BLaER1 (cell line): ENCODE data around the gene HMGB2.

Experiments
- H3K27ac ChIP-seq: shearing (Covaris generic); formaldehyde crosslinking; 2 replicates; pipeline ENCODE4 v1.8.1; 2022
- H3K27me3 ChIP-seq: shearing (Covaris generic); formaldehyde crosslinking; 2 replicates; pipeline ENCODE4 v1.8.1; 2022
- H3K36me3 ChIP-seq: shearing (Covaris generic); formaldehyde crosslinking; 2 replicates; pipeline ENCODE4 v1.8.1; 2022
- H3K4me1 ChIP-seq: shearing (Covaris generic); formaldehyde crosslinking; 2 replicates; pipeline ENCODE4 v1.8.1; 2022
- H3K4me2 ChIP-seq: shearing (Covaris generic); formaldehyde crosslinking; 2 replicates; pipeline ENCODE4 v1.8.1; 2022
- H3K4me3 ChIP-seq: shearing (Covaris generic); formaldehyde crosslinking; 2 replicates; pipeline ENCODE4 v1.8.1; 2022
- H3K9ac ChIP-seq: shearing (Covaris generic); formaldehyde crosslinking; 2 replicates; pipeline ENCODE4 v1.8.1; 2022
- H3K9me3 ChIP-seq: shearing (Covaris generic); formaldehyde crosslinking; 2 replicates; pipeline ENCODE4 v1.8.1; 2022
- H4K20me1 ChIP-seq: shearing (Covaris generic); formaldehyde crosslinking; 2 replicates; pipeline ENCODE4 v1.8.1; 2022
- Cebpa-rat ChIP-seq: shearing (Covaris generic); IDR thresholded peaks from 2 replicates; pipeline ENCODE4 v1.8.1; 2022

HMGB2 gene

GRCh38 chr4:173291899-173292298 is 42.3 kb downstream of the HMGB2 start:
- H3K36me3 ChIP-seq, result peaks cover 48% of the 10 kb centered on the region
- no peaks in the 10 kb centered on the region for H3K27me3 ChIP-seq
- H3K27ac ChIP-seq, result no peak overlapping the region
- no peak overlapping the region for H3K4me3 ChIP-seq
- peaks cover 82% of the 10 kb centered on the region for H4K20me1 ChIP-seq
- peaks cover 11% of the 10 kb centered on the region for H3K9me3 ChIP-seq
- H3K4me1 ChIP-seq, result no peaks in the 10 kb centered on the region
- TF ChIP-seq Cebpa-rat, result no peak
- no peak overlapping the region for H3K9ac ChIP-seq
- no peak overlapping the region for H3K4me2 ChIP-seq

GRCh38 chr4:173289353-173289727 is 44.8 kb downstream of the HMGB2 start:
- TF ChIP-seq Cebpa-rat, result no peak
- Histone ChIP-seq H3K36me3 (peaks cover 50% of the 10 kb centered on the region), H3K9ac (no peak overlapping the region), H3K4me2 (no peak overlapping the region), H3K9me3 (peaks cover 31% of the 10 kb centered on the region), H4K20me1 (peaks cover 82% of the 10 kb centered on the region), H3K4me1 (no peaks in the 10 kb centered on the region), H3K4me3 (no peak overlapping the region), H3K27me3 (no peaks in the 10 kb centered on the region), H3K27ac (no peak overlapping the region)

- Histone ChIP-seq H4K20me1 (peaks cover 82% of the 10 kb centered on the region), H3K9ac (no peak overlapping the region), H3K27ac (no peak overlapping the region), H3K4me1 (no peaks in the 10 kb centered on the region), H3K4me3 (no peak overlapping the region), H3K27me3 (no peaks in the 10 kb centered on the region), H3K4me2 (no peak overlapping the region), H3K36me3 (peaks cover 50% of the 10 kb centered on the region), H3K9me3 (peaks cover 31% of the 10 kb centered on the region)
- no peak for TF ChIP-seq Cebpa-rat
Observed at GRCh38 chr4:173288698-173289352, 45.3 kb downstream of the HMGB2 start.

- Histone ChIP-seq H3K4me1 (no peaks in the 10 kb centered on the region), H3K9ac (no peak overlapping the region), H3K27me3 (no peaks in the 10 kb centered on the region), H3K4me2 (no peak overlapping the region), H3K9me3 (peaks cover 31% of the 10 kb centered on the region), H3K27ac (no peak overlapping the region), H3K36me3 (peaks cover 48% of the 10 kb centered on the region), H3K4me3 (no peak overlapping the region), H4K20me1 (peaks cover 82% of the 10 kb centered on the region)
- TF ChIP-seq Cebpa-rat, result no peak
Observed at GRCh38 chr4:173288296-173288695, 45.9 kb downstream of the HMGB2 start.

- H3K4me2 ChIP-seq, result no peak overlapping the region
- no peak overlapping the region for H3K4me3 ChIP-seq
- peaks cover 1% of the 10 kb centered on the region; the same call in 1 of the 2 replicates for H3K4me1 ChIP-seq
- peaks cover 85% of the 10 kb centered on the region for H4K20me1 ChIP-seq
- no peak overlapping the region for H3K27ac ChIP-seq
- peaks cover 32% of the 10 kb centered on the region for H3K9me3 ChIP-seq
- H3K9ac ChIP-seq, result no peak overlapping the region
- no peaks in the 10 kb centered on the region for H3K27me3 ChIP-seq
- peaks cover 53% of the 10 kb centered on the region for H3K36me3 ChIP-seq
- TF ChIP-seq Cebpa-rat, result no peak
Observed at GRCh38 chr4:173287486-173287885, 46.7 kb downstream of the HMGB2 start.

GRCh38 chr4:173284463-173284862 is 49.7 kb downstream of the HMGB2 start:
- H3K9ac ChIP-seq, result no peak overlapping the region
- H3K4me2 ChIP-seq, result no peak overlapping the region
- H3K27me3 ChIP-seq, result no peaks in the 10 kb centered on the region
- peaks cover 84% of the 10 kb centered on the region for H4K20me1 ChIP-seq
- H3K9me3 ChIP-seq, result peaks cover 34% of the 10 kb centered on the region
- no peak overlapping the region for H3K4me3 ChIP-seq
- TF ChIP-seq Cebpa-rat, result no peak
- H3K36me3 ChIP-seq, result peaks cover 68% of the 10 kb centered on the region
- no peak overlapping the region for H3K27ac ChIP-seq
- peaks cover 16% of the 10 kb centered on the region for H3K4me1 ChIP-seq

- Histone ChIP-seq H3K27me3 (no peaks in the 10 kb centered on the region), H3K4me1 (peaks cover 16% of the 10 kb centered on the region), H3K36me3 (peaks cover 65% of the 10 kb centered on the region), H3K9me3 (peaks cover 30% of the 10 kb centered on the region), H3K9ac (no peak overlapping the region), H3K4me2 (no peak overlapping the region), H4K20me1 (peaks cover 84% of the 10 kb centered on the region), H3K27ac (no peak overlapping the region), H3K4me3 (no peak overlapping the region)
- TF ChIP-seq Cebpa-rat, result no peak
Observed at GRCh38 chr4:173282626-173283025, 51.5 kb downstream of the HMGB2 start.

- H3K27ac ChIP-seq, result no peak overlapping the region
- no peak overlapping the region for H3K4me3 ChIP-seq
- H3K9ac ChIP-seq, result no peak overlapping the region
- TF ChIP-seq Cebpa-rat, result no peak
- H3K4me2 ChIP-seq, result no peak overlapping the region
- H3K4me1 ChIP-seq, result peaks cover 16% of the 10 kb centered on the region
- peaks cover 85% of the 10 kb centered on the region for H4K20me1 ChIP-seq
- no peaks in the 10 kb centered on the region for H3K27me3 ChIP-seq
- peaks cover 63% of the 10 kb centered on the region for H3K36me3 ChIP-seq
- H3K9me3 ChIP-seq, result peaks cover 26% of the 10 kb centered on the region
Observed at GRCh38 chr4:173282256-173282562, 51.9 kb downstream of the HMGB2 start.

- H3K27ac ChIP-seq, result no peak overlapping the region
Observed at GRCh38 chr4:173281406-173282255, 52.5 kb downstream of the HMGB2 start.

More at GRCh38 chr4:173281406-173282255, 52.5 kb downstream of the HMGB2 start:
- no peak for TF ChIP-seq Cebpa-rat
- no peaks in the 10 kb centered on the region for H3K27me3 ChIP-seq
- H3K4me3 ChIP-seq, result no peak overlapping the region
- H3K9me3 ChIP-seq, result peaks cover 20% of the 10 kb centered on the region
- peaks cover 59% of the 10 kb centered on the region for H3K36me3 ChIP-seq
- no peak overlapping the region for H3K9ac ChIP-seq
- peaks cover 88% of the 10 kb centered on the region for H4K20me1 ChIP-seq
- H3K4me1 ChIP-seq, result peaks cover 16% of the 10 kb centered on the region
- H3K4me2 ChIP-seq, result no peak overlapping the region
